GM12874 (cell line): ENCODE results near the gene PTPN5.
A peak's percentile ranks its signal among the peaks of the same experiment; 100 is the strongest.

Experiments
- TF ChIP-seq, protein P1 (sequence below): IDR thresholded peaks from 2 replicates; pipeline ENCODE4 v1.5.1; 2011; ENCODE audit warnings: low read depth, mild to moderate bottlenecking, control low read depth, low read length, moderate library complexity; ENCODE audit not compliant: insufficient read depth

The PTPN5 gene

GRCh38 chr11:18791207-18791968 is at the start of gene PTPN5:
Gene PTPN5 (minus strand): TSS chr11:18791798. CDS start chr11:18771958, 19,840 bp downstream.
- TF ChIP-seq, protein P1, sequence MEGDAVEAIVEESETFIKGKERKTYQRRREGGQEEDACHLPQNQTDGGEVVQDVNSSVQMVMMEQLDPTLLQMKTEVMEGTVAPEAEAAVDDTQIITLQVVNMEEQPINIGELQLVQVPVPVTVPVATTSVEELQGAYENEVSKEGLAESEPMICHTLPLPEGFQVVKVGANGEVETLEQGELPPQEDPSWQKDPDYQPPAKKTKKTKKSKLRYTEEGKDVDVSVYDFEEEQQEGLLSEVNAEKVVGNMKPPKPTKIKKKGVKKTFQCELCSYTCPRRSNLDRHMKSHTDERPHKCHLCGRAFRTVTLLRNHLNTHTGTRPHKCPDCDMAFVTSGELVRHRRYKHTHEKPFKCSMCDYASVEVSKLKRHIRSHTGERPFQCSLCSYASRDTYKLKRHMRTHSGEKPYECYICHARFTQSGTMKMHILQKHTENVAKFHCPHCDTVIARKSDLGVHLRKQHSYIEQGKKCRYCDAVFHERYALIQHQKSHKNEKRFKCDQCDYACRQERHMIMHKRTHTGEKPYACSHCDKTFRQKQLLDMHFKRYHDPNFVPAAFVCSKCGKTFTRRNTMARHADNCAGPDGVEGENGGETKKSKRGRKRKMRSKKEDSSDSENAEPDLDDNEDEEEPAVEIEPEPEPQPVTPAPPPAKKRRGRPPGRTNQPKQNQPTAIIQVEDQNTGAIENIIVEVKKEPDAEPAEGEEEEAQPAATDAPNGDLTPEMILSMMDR: no peak

DNA sequence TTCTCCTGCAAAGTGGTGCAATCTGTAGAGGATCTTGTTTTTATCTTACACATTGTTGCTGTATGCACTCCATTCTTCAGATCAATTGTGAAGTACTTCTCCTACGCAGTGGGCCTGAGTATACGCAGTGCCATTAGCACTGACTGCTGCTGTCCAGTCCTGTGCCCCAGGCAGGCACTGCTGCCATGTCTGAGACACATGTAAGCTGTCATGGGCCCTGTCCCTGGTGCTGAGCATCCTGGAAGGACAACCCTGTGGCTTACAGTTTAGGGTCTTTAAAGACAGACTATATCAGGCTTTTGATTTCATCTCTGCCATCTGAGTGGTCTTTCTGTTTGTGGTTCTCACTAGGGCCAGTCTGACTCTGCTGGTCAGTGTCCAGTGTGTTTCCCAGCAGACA is 44.8 kb upstream of the PTPN5 start:
- TF ChIP-seq, protein P1: no peak

- TF ChIP-seq, protein P1: no peak
Observed at GRCh38 chr11:18834754-18835466, 43.3 kb upstream of the PTPN5 start.

GRCh38 chr11:18804199-18804999 is 12.8 kb upstream of the PTPN5 start:
- TF ChIP-seq, protein P1: no peak

GRCh38 chr11:18802381-18803257 is 11.0 kb upstream of the PTPN5 start:
- TF ChIP-seq, protein P1: peak; percentile 47; the same call in 1 of the 2 replicates

DNA sequence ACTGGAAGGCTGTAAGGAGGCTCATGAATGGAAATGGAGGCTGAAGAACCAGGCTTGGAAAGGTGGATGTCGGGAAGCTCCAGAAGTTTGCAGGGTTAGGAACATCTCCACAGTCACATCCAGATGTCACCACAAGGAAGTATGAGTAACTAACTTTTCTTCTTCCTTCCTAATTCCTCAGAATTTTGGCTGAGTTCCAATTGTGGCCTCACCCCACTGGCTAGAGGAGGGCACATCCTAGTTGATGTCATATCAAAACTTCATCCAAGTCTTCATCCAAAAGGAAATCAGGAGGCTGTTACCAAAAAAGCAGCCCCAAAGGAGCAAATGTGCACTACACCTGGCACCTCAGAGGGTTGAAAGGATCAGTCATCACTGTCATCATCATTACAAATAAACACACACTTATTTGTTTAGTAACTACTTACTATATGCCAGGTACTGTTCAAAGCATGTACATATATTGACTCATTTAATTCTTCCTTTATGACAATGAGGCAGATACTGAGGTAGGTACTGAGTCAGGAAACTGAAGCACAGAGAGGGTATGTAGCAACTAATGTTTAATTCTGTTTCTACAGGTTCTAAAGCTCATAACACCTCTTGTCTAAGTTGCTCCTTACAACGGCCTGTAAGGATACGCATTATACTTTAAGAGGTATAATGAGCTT is 7.3 kb upstream of the PTPN5 start:
- TF ChIP-seq, protein P1: no peak
